Measurements from ENCODE around the gene ATF6.

Gene ATF6, protein sequence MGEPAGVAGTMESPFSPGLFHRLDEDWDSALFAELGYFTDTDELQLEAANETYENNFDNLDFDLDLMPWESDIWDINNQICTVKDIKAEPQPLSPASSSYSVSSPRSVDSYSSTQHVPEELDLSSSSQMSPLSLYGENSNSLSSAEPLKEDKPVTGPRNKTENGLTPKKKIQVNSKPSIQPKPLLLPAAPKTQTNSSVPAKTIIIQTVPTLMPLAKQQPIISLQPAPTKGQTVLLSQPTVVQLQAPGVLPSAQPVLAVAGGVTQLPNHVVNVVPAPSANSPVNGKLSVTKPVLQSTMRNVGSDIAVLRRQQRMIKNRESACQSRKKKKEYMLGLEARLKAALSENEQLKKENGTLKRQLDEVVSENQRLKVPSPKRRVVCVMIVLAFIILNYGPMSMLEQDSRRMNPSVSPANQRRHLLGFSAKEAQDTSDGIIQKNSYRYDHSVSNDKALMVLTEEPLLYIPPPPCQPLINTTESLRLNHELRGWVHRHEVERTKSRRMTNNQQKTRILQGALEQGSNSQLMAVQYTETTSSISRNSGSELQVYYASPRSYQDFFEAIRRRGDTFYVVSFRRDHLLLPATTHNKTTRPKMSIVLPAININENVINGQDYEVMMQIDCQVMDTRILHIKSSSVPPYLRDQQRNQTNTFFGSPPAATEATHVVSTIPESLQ

DNA sequence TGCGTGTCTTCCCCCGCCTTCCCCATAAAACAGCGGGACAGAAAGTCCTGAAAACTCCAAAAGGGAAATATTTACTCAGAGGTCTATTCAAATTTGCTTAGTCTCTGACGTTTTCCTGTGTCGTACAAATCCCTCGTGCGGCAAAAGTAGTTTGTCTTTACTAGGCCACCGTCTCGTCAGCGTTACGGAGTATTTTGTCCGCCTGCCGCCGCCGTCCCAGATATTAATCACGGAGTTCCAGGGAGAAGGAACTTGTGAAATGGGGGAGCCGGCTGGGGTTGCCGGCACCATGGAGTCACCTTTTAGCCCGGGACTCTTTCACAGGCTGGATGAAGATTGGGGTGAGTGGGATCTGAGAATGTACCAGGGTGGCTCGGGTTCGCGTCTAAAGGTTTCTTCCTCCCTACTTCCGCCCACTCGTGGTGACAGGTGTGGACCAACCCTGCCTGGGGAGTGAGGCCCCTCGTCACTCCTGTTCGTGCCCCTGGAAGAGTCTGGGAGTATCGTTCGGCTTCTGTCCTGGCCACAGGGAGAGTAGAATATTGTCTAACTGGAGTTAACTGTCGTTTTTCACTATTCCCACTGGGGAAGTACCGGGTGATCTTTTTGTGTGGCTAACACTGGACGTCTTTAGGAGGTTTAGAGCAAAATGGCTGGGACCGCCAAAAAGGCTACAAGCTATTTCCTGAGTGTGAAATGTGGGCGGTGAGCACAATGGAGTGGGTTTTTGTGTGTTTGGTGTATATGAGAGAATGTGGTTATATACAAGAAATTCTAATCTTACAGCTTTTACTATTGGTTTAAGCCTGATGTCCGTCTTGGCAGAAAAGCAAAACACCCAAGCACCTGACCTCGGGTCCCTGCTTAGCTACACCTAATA is at the start of gene ATF6:
ATF6 (plus strand) TSS at position 219 of the 880 bp plus-strand sequence; CDS start at position 260, 41 bp downstream.
- DNase-seq (ENCODE audit: low read depth): peak; percentile 87
- in situ Hi-C loops (cut with HindIII; ENCODE audit: low sequenced_read_pairs): no loop called here

DNA sequence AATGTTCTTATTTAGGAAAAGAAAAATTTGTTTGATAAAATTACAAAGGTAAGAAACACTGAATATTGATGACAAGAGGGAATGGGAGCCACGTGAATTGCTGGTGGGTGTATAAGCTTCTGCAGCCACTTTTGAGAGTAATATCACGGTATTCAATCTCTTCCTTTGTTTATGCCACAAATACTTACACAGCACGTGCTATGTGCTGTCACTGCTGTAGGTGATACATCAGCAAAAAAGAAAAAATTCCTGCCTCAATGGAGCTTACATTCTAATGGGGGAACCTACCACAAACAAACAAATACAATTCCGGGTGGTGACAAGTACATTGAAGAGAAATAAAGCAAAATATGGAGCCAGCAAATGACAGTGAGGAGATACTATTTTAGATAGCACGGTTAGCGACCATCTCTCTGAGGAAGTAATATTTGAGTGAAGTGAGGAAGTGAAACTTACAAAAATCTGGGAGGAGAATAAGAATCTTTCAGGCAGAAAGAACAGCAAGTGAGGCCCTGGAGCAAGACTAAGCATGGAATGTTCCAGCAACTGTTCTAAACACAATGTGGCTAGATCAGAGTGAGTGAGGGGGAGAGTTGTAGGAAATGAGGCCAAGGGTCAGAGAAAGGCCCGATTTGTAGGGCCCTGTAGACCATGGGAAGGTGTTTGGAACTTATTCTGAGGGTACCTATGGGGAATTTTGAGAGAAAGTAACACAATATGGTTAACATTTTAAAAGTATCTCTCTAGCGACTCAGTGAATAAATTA is 47.4 kb upstream of the ATF6 start:
- DNase-seq (ENCODE audit: low read depth): no peak
- TF ChIP-seq, protein P1, sequence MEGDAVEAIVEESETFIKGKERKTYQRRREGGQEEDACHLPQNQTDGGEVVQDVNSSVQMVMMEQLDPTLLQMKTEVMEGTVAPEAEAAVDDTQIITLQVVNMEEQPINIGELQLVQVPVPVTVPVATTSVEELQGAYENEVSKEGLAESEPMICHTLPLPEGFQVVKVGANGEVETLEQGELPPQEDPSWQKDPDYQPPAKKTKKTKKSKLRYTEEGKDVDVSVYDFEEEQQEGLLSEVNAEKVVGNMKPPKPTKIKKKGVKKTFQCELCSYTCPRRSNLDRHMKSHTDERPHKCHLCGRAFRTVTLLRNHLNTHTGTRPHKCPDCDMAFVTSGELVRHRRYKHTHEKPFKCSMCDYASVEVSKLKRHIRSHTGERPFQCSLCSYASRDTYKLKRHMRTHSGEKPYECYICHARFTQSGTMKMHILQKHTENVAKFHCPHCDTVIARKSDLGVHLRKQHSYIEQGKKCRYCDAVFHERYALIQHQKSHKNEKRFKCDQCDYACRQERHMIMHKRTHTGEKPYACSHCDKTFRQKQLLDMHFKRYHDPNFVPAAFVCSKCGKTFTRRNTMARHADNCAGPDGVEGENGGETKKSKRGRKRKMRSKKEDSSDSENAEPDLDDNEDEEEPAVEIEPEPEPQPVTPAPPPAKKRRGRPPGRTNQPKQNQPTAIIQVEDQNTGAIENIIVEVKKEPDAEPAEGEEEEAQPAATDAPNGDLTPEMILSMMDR (IDR thresholded peaks at IDR 0.05; ENCODE audit: low read depth, low read length, missing control alignments): no peak
- in situ Hi-C loops (cut with HindIII; ENCODE audit: low sequenced_read_pairs): no loop called here
- no peak overlapping the region for H3K4me3 ChIP-seq (ENCODE audit: low read depth, low read length)

More for the DNA sequence above, at the start of gene ATF6:
- H3K4me3 ChIP-seq (ENCODE audit: low read depth, low read length): peak within 1 kb of the TSS; percentile 91
- TF ChIP-seq, protein P1 (IDR thresholded peaks at IDR 0.05; ENCODE audit: low read depth, low read length, missing control alignments): no peak

DNA sequence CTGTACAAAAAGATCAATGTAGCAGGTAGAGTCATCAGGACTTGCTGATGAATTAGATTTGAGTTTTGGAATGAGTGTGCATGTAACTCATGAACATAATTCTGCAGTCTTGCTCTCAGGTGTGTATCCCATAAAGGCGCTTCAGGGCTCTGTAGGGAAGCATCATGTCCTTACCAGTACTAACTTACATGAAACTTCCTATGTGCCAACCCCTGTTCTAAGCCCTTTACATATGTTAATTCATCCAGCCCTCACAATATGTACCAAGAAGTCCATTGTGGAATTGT is 46.9 kb upstream of the ATF6 start:
- in situ Hi-C loops (cut with HindIII; ENCODE audit: low sequenced_read_pairs): no loop called here
- TF ChIP-seq, protein P1 (IDR thresholded peaks at IDR 0.05; ENCODE audit: low read depth, low read length, missing control alignments): no peak
- DNase-seq (ENCODE audit: low read depth): no peak
- no peak overlapping the region for H3K4me3 ChIP-seq (ENCODE audit: low read depth, low read length)

DNA sequence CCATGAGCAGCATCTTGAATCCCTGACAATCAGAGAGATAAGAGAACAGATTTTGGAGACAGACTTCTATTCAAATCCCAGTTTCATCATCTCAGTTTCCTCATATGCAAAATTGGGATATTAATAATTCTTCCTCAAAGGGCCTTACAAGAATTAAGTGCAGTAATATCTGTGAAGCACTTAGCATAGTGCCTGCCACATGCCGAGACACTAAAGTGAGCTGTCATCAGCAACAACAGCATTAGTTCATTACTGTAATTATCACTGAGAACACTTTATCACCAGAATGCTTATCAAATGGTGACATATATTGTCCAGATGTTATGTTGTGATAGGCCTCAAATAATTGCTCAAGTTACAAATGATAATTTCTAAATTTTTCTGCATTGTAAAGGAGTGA is 45.7 kb upstream of the ATF6 start:
- DNase-seq (ENCODE audit: low read depth): no peak
- in situ Hi-C loops (cut with HindIII; ENCODE audit: low sequenced_read_pairs): no loop called here
- no peak overlapping the region for H3K4me3 ChIP-seq (ENCODE audit: low read depth, low read length)
- TF ChIP-seq, protein P1 (IDR thresholded peaks at IDR 0.05; ENCODE audit: low read depth, low read length, missing control alignments): no peak

DNA sequence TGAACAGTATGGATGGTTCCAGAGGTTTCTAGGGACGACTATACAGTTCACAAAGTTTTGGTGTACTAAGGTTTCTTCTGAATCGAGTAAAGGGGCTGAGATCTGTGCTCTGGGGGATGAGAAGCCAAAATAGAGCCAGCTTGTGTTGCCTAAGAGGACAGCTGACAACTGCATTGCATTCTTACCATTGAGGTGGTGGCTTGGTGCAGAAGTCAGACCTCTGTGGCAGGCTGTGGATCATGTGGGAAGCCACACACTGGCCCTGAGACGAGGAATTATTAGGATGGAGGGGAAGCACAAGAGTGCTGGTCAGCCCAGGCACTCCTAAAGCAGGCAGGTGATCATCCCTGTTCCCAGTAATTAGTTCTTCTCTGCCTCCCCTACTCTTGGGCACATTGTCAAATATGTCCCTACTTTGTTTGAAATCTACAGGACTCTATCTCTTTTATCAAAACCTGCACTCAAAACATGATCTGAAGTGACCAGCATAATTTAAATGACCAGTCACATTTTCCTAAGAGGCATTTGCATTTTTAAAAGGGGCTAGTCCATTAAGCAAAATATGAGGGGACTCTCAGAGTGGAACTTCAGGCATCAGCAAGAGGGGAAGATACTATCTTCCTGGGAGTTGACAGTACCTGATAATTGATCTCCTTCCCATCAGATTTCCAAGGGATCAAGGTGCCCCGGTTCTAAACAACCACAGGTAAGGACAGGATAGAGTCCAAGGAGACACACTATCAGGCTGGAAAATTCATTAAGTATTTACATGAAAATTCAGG is 45.0 kb upstream of the ATF6 start, which contains the start of gene FCRLB:
FCRLB (plus strand) TSS at position 589 of the 782 bp plus-strand sequence. CDS start 1,129 bp downstream, outside the sequence.
- no peak within 1 kb of the TSS for H3K4me3 ChIP-seq (ENCODE audit: low read depth, low read length)
- in situ Hi-C loops (cut with HindIII; ENCODE audit: low sequenced_read_pairs): no loop called here
- DNase-seq (ENCODE audit: low read depth): no peak
- TF ChIP-seq, protein P1 (IDR thresholded peaks at IDR 0.05; ENCODE audit: low read depth, low read length, missing control alignments): no peak
